Measurements from ENCODE around the gene PIGR. TPM values are rescaled to one million over a fixed set of nuclear protein-coding genes. Genes with fewer than 3 reads are reported as not detected.

PIGR gene
- total and polyA plus RNA-seq, 10 of the 15 experiments (the other 5 are each of a cell fraction or from before 2014, with no cell fraction given) = 0.96 to 7.6 (median 1.8) TPM

GRCh38 chr1:206967096-206967849 lies 21.0 kb upstream of the PIGR start (continued):
- TF ChIP-seq RFX5 (IDR thresholded peaks at IDR 0.05; ENCODE audit: low read depth, low read length) = no peak
- peak; percentile 71 for TF ChIP-seq NFIC (IDR thresholded peaks at IDR 0.05; ENCODE audit: low read depth, low read length)
- TF ChIP-seq SREBF1 (IDR thresholded peaks at IDR 0.05; ENCODE audit: low read length) = no peak
- TF ChIP-seq CEBPB (IDR thresholded peaks at IDR 0.05; ENCODE audit: borderline replicate concordance in 1 of 2, low read depth in 2 of 2, low read length in 2 of 2) = no peak
- TF ChIP-seq ETV6 (conservative IDR thresholded peaks at IDR 0.05 in 1 of 2, IDR thresholded peaks at IDR 0.05 in 1 of 2; ENCODE audit: borderline replicate concordance in 1 of 2, low read depth in 1 of 2) = peak in 1 of 2 experiments; percentile 88; a peak in 2 of 4 replicates
- TF ChIP-seq PBX3 (IDR thresholded peaks at IDR 0.05; ENCODE audit: insufficient replicate concordance, low read depth, low read length) = no peak
- TF ChIP-seq PAX8 (IDR thresholded peaks at IDR 0.05) = no peak
- TF ChIP-seq ATF2 (IDR thresholded peaks at IDR 0.05; ENCODE audit: low read length) = 0 out of 2 replicates have a peak, but pooled peaks have one; percentile 30
- 0 out of 2 replicates have a peak, but pooled peaks have one; percentile 5 for TF ChIP-seq IRF4 (IDR thresholded peaks at IDR 0.05; ENCODE audit: low read depth, low read length)
- no peak for TF ChIP-seq NFXL1 (IDR thresholded peaks at IDR 0.05; ENCODE audit: borderline replicate concordance)
- TF ChIP-seq CHD2 (IDR thresholded peaks at IDR 0.05; ENCODE audit: borderline replicate concordance, low read depth, low read length) = no peak
- no peak for TF ChIP-seq SREBF2 (IDR thresholded peaks at IDR 0.05; ENCODE audit: low read length)
- TF ChIP-seq REST (IDR thresholded peaks at IDR 0.05; ENCODE audit: low read depth, low read length) = no peak
- TF ChIP-seq YBX1 (IDR thresholded peaks at IDR 0.05) = no peak
- TF ChIP-seq YY1 (IDR thresholded peaks at IDR 0.05; ENCODE audit: low read depth, low read length) = no peak
- no peak for TF ChIP-seq TBL1XR1 (IDR thresholded peaks at IDR 0.05; ENCODE audit: low read depth, low read length)
- TF ChIP-seq SMARCA5 (IDR thresholded peaks at IDR 0.05) = no peak
- TF ChIP-seq EED (IDR thresholded peaks at IDR 0.05; ENCODE audit: low read depth) = peak; percentile 90
- peak; percentile 83 for TF ChIP-seq RELB (IDR thresholded peaks at IDR 0.05; ENCODE audit: low read depth)
- TF ChIP-seq NBN (IDR thresholded peaks at IDR 0.05) = 0 out of 2 replicates have a peak, but pooled peaks have one; percentile 32
- 0 out of 2 replicates have a peak, but pooled peaks have one; percentile 25 for TF ChIP-seq NR2F1 (conservative IDR thresholded peaks at IDR 0.05)
- peak; percentile 81 for TF ChIP-seq DPF2 (IDR thresholded peaks at IDR 0.05)
- TF ChIP-seq GATAD2B (conservative IDR thresholded peaks at IDR 0.05; ENCODE audit: low read depth) = peak; percentile 70
- TF ChIP-seq IKZF2 (IDR thresholded peaks at IDR 0.05) = peak; percentile 95 to 96
- TF ChIP-seq MTA2 (IDR thresholded peaks at IDR 0.05; ENCODE audit: low read depth) = peak; percentile 71; the same call in 1 of the 2 replicates
